NCI-H2227 (cell line): Measurements from ENCODE around the gene IMMT.
"Not testable (repeated sequence)": the region's sequence is repeated elsewhere in the genome, so short reads cannot be mapped to it uniquely, and the experiment has no call there.

ENCODE experiments used
- DNase-seq: peaks from one replicate; lab custom pipeline; 2025; ENCODE audit not compliant: unreplicated experiment; lab: John Stamatoyannopoulos, UW

Gene IMMT

DNA sequence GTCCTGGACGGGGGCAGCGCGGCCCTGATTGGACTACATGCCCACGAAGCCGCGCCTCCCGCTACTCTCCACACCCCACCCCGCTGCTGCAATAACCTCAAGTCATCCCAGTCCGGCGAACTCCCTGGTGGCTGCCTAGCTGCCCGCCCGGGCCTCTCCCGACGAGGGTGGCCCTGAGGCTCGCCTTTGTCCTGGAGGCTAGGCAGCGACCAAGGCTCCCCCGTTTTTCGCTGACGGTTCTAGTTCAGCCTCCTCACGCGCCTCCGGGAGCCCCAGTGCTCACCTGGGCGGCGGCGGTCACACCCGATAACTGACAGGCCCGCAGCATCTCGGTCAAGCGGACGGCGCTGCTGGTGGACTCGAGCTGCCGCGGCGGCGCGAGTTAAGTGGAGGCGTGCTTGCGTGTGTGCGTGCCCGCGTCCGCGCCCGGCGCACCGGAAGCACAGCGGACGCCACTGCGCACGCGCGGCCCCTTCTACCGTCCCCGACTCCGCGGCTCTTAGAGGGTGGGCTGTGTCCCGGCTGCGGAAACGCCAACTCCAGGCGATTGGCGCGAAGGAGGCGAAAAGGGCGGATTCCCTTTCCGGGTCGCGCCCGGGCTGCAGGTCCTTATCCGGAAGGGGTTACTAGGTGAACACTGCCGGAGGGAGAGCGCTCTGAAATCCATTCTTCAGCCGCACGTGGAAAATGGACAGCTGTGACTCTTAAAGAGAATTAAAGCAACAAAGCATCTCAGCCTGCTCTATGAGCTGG is at the start of gene IMMT:
TSS of gene IMMT (minus strand) at position 408 of the 753 bp plus-strand sequence. CDS start at position 328, 80 bp downstream.
- DNase-seq: peak; percentile 98

DNA sequence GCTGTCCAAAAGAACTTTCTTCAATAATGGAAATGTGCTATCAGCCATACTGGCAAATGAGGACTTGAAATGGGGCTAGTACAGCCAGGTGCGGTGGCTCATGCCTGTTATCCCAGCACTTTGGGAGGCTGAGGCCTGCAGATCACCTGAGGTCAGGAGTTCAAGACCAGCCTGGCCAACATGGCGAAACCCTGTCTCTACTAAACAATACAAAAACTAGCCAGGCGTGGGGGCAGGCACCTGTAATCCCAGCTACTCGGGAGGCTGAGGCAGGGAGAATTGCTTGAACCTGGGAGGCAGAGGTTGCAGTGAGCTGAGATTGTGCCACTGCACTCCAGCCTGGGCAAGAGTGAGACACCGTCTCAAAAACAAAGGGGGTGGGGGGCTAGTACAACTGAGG is 49.5 kb upstream of the IMMT start:
- DNase-seq: not testable (repeated sequence)

- DNase-seq: no peak
These were observed 48.9 kb upstream of the IMMT start for GRCh38 chr2:86243950-86244733.

- DNase-seq: no peak
These were observed 48.0 kb upstream of the IMMT start for GRCh38 chr2:86243272-86243671.

DNA sequence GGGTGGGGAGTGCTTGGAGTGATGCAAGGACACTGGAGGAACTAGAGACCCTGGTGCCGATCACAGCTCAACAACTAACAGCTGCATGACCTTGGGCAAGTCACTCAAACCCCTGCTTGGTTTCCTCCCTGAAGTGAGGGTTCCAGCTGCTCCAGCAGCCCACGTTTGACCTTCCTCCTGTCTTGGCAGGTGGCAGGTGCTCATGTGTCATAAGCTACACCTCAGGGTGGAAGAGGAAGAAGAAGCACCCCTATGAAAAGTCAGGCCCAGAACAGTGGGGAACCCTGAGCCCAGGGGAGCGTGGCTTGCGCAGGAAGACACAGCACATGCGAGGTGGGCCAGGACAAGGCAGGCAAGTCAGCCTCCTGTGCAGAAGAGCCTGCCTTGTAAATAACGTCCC is 46.3 kb upstream of the IMMT start:
- no peak for DNase-seq

GRCh38 chr2:86240251-86240650 is 45.0 kb upstream of the IMMT start:
- no peak for DNase-seq

- no peak for DNase-seq
These were observed 44.5 kb upstream of the IMMT start for GRCh38 chr2:86239745-86240144.

DNA sequence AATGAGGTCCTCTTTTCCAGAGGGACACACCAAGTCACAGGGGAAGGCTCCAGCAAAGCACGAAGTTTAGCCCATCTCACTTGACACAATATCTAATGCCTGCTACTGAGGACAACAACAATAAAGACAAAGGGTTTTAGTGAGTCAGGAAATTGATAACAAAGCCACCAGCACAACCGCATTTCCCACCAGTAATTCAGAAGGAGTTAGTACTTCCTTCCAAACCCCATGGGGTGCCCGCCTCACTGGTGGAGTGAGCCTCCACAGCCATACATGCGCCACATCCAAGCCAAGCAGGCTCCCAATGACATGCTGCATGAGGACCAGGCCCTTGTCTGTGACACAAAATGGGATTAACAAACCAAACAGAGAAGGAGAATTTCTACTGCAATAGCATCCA is 44.1 kb upstream of the IMMT start:
- no peak for DNase-seq

DNA sequence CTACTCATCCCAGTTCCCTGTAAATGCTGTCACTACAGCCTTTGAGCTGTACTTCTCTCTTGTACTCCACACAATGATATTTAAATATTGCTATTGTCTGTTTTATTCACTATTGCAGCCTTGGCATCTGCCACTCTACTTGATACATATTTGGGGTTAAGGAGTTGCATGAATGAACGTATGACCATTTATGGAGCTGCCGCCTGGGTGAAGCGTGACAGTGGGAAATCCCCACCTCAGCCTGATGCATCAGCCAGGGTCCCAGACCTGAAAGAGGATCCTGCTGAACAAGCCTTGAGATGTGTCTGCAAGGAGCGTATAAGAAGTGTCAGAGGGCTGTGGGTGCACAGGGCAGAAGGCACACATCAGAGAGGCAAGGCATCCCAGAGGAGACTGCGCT is 43.1 kb upstream of the IMMT start:
- no peak for DNase-seq

DNA sequence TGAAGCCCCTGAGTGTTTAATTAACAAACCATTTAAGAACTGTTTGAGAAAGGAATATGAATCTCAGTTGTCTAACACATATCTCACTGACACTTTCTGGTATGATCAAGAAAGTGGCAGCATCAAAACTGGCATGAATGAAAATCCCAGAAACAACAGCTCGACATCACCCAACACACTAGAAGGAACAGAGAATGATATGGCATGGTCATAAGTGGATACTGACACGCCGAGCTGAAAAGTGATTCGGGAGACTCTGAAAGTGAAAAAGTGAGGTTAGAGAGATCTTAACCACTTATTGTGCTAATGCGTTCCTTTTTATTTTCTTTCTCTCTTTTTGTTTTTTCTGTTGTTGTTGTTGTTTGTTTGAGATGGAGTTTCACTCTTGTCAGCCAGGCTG is 41.9 kb upstream of the IMMT start:
- DNase-seq: no peak

DNA sequence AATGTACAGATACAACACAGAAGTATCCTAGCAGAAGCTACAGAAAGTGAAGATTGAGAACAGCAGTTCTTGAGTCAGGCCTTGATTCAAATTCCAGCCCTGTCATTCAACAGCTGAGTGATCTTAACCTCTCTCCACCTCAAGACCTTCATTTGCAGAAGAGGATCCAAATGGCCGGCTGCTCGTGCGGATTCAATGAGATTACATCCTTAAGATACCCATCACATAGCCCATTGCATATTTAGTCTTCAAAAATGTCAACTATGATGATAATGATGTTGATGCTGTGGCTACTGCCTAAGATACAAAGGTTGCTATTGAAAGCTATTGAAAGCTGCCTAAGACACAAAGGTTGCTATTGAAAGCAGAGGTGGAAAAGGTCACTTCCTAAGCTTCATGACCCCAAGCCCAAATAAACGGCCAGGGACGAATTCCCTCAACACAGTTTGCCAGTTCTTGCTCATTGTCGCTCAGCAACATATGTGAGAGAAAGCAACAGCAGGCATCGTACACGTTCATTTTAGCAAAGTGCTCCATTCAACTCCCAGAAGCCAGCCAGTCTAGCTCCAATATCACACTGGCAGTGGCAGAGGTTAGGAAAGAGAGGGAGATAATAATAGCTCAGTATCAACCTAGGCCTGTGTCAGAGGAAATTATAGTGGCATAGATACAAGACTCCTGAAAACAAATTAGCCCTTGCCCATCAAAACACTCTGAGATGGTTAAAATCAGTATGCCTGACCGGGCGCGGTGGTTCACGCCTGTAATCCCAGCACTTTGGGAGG is 40.1 kb upstream of the IMMT start:
- DNase-seq: peak; percentile 87

DNA sequence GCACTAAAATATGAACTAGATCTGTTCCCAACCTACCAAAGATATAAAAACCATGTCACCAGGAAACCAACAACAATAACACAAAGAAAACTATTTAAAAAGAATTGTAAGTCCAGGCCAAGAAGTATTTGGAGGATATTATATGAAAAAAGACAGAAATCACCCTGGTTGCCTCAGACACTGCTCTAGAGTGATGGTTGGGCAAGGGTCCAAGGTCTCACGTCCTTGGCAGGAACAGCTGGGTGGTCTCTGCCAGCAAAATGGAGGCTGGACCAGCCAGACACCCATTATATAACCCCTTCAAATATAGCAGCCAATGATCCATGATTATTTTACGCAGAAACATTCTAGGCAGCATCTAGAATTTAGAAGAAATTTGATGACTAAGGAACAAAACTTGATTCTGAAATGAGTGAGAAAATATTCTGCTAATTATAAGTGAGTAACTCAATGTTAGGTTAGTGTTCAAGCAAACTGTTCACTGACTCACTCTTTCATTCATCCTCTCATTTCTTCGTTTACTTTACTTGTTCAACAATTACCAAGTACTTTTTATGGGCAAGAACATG is 39.4 kb upstream of the IMMT start:
- DNase-seq: no peak

GRCh38 chr2:86233436-86233835 is 38.2 kb upstream of the IMMT start:
- DNase-seq: no peak

DNA sequence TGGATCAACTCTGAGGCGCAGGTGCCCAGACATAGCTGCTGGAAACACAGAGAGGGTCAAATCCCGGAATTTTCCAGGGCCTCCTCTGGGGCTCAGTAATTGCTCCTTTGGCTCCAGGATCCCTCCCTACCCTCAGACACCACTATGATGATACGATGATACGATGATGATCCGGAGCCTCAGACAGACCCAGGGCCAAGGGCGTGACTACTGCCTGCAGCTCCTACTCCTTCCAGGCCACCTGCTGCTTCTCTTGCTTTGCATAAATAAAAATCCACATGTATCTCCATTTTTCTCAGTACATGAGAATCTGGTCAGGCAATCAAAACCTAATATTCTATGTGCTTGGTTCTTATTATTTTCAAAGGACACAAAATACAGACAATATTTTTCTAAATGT is 37.6 kb upstream of the IMMT start:
- no peak for DNase-seq

GRCh38 chr2:86232373-86232784 is 37.1 kb upstream of the IMMT start:
- no peak for DNase-seq

DNA sequence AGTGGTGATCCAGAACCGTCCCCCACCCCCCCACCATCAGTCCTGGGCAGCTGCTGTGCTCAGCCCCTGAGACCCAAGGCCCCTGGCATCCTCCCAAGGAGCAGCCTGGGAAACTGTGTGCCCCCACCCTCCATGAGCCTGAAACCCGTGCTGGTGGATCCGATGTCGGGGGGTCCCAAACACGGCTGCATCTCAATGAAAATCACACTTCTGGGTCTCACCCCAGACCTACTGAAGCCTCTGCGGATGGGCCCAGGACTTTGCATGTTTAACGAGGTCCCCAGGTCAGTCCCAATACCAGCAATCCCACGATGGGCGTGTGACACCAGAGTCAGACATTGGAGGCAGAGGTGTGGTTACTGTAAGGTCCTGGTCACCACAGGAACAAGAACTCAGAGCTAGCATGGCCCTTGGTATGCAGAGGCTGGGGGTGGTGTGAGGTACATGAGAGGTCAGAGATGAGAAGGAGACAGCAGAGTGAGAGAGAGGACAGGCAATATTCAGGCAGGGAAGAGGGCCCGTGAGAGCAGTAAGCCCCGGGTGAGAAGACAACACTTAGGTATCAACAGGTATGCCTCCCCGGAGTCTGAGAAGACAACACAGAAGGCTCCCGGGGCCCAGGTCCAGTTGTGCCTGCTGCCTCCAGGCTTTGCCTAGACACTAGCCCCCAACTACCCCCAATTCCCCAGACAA is 36.6 kb upstream of the IMMT start:
- DNase-seq: no peak

DNA sequence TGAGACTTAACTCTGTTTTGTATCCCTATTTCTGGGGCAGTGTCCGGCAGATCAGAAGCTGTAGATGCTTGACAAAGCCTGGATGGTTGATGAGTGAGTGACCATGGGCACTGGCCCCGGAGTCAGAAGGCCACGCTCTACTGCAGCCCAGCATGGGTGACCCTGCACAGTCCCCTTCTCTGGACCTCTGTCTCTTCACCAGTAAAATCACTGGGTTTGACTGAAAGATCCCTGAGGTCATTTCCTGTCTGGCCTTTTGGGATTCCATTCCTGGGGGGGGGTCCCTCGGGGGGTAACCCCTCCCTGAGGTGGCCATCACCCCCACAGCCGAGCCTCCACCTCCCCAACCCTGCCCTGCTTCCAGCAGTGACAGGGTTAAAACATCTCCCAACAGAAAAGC is 35.7 kb upstream of the IMMT start:
- DNase-seq: no peak

- DNase-seq: no peak
These were observed 34.0 kb upstream of the IMMT start for GRCh38 chr2:86229221-86229620.

- not testable (repeated sequence) for DNase-seq
These were observed 33.3 kb upstream of the IMMT start for GRCh38 chr2:86228574-86228973.

DNA sequence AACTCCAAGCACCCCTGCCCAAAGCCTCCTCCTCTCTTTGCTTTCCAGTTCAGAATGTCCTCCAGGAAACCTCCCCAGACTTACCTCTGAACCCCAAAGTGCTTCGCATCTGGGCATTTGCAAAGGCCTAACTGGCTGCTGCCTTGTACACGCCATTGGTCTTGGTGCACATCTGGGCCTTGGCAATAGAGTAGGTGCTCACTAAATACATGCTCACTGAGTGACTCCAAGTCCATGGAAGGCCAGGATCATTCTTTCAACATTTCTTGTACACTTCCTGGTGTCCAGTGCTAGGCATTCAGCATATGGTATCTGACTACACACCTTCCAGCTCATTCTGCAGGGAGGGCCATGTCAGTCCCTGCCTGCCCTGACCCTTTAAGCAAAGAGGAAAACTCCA is 32.4 kb upstream of the IMMT start:
- DNase-seq: no peak
